HEK293T (cell line): ENCODE results near the gene EIF3F.

Experiments
- CTCF ChIA-PET: fragments of 350-600 bp; formaldehyde crosslinking; extraction: SDS; loops from one replicate; lab custom pipeline; 2021; ENCODE audit warnings: antibody characterized with exemption, inconsistent platforms; lab: Yijun Ruan, JAX
- POLR2A ChIA-PET: fragments of 350-600 bp; formaldehyde crosslinking; extraction: SDS; loops from one replicate; lab custom pipeline; 2020; ENCODE audit warnings: antibody characterized with exemption, inconsistent platforms; lab: Yijun Ruan, JAX
- DNase-seq: peaks from one replicate; pipeline ENCODE4 v3.0.0; 2012; ENCODE audit warnings: mixed read lengths; ENCODE audit errors: extremely low spot score
- ARNT ChIP-seq: fragments of 450-650 bp; IDR thresholded peaks from 2 replicates; pipeline ENCODE4 v1.6.1; 2017; ENCODE audit warnings: mild to moderate bottlenecking
- BHLHE40 ChIP-seq: fragments of 450-650 bp; IDR thresholded peaks from 2 replicates; pipeline ENCODE4 v1.6.1; 2016; ENCODE audit warnings: mild to moderate bottlenecking, moderate library complexity, borderline replicate concordance
- CTBP1 ChIP-seq: fragments of 450-650 bp; IDR thresholded peaks from 2 replicates; pipeline ENCODE4 v1.6.1; 2016; ENCODE audit warnings: borderline replicate concordance
- ELF4 ChIP-seq: fragments of 450-650 bp; IDR thresholded peaks from 2 replicates; pipeline ENCODE4 v1.6.1; 2017; ENCODE audit warnings: antibody characterized with exemption
- FOXA1 ChIP-seq: fragments of 450-650 bp; IDR thresholded peaks from 2 replicates; pipeline ENCODE4 v1.6.1; 2016; ENCODE audit warnings: mild to moderate bottlenecking
- FOXK2 ChIP-seq: fragments of 450-650 bp; IDR thresholded peaks from 2 replicates; pipeline ENCODE4 v1.6.1; 2016; ENCODE audit warnings: mild to moderate bottlenecking
- FOXM1 ChIP-seq: fragments of 450-650 bp; IDR thresholded peaks from 2 replicates; pipeline ENCODE4 v1.6.1; 2017; ENCODE audit warnings: mild to moderate bottlenecking, borderline replicate concordance
- HDGF ChIP-seq: fragments of 450-650 bp; IDR thresholded peaks from 2 replicates; pipeline ENCODE4 v1.6.1; 2017; ENCODE audit warnings: antibody characterized with exemption, borderline replicate concordance
- L3MBTL2 ChIP-seq: fragments of 450-650 bp; conservative IDR thresholded peaks from 2 replicates; pipeline ENCODE4 v1.6.1; 2016; ENCODE audit warnings: mild to moderate bottlenecking
- LEF1 ChIP-seq: fragments of 450-650 bp; IDR thresholded peaks from 2 replicates; pipeline ENCODE4 v1.6.1; 2017; ENCODE audit warnings: mild to moderate bottlenecking, borderline replicate concordance
- NFRKB ChIP-seq: fragments of 450-650 bp; IDR thresholded peaks from 2 replicates; pipeline ENCODE4 v1.6.1; 2016; ENCODE audit warnings: mild to moderate bottlenecking, moderate library complexity
- PKNOX1 ChIP-seq: fragments of 450-650 bp; IDR thresholded peaks from 2 replicates; pipeline ENCODE4 v1.6.1; 2016
- SP1 ChIP-seq: fragments of 450-650 bp; IDR thresholded peaks from 2 replicates; pipeline ENCODE4 v1.6.1; 2017
- SUZ12 ChIP-seq: fragments of 450-650 bp; IDR thresholded peaks from 2 replicates; pipeline ENCODE4 v1.6.1; 2016; ENCODE audit warnings: mild to moderate bottlenecking
- TARDBP ChIP-seq: fragments of 450-650 bp; IDR thresholded peaks from 2 replicates; pipeline ENCODE4 v1.6.1; 2016
- ZNF384 ChIP-seq: fragments of 450-650 bp; IDR thresholded peaks from 2 replicates; pipeline ENCODE4 v1.6.1; 2016

EIF3F gene

DNA sequence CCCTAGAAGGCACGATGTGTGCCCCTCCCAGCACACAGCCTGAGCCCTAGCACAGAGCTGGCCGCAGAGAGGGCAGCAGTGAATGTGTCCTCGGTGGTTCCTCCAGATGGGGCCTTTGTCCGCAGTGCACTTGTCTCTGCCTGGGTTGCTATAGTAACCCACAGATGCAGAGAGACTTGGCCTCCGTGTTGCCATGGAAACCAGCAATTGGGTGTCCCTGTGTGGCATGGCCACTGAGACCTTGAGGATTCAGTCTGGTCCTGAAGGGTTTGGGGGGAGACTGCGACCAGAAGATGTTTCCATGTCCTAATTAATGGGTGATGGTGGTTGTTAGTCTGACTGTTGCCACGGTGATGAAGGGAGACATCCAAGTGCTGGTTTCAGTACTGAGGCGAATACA lies 51.3 kb downstream of the EIF3F start:
- ChIA-PET CTCF (interaction anchor here (1.5 kb wide), 1 partner anchor 61 kb away, joined by 4 read pairs; no protein-coding TSS in a partner anchor), POLR2A (no interaction called here)
- DNase-seq: no peak
- TF ChIP-seq TARDBP (no peak), NFRKB (no peak), LEF1 (no peak), FOXA1 (no peak), ZNF384 (no peak), ARNT (no peak), PKNOX1 (no peak), ELF4 (no peak)

DNA sequence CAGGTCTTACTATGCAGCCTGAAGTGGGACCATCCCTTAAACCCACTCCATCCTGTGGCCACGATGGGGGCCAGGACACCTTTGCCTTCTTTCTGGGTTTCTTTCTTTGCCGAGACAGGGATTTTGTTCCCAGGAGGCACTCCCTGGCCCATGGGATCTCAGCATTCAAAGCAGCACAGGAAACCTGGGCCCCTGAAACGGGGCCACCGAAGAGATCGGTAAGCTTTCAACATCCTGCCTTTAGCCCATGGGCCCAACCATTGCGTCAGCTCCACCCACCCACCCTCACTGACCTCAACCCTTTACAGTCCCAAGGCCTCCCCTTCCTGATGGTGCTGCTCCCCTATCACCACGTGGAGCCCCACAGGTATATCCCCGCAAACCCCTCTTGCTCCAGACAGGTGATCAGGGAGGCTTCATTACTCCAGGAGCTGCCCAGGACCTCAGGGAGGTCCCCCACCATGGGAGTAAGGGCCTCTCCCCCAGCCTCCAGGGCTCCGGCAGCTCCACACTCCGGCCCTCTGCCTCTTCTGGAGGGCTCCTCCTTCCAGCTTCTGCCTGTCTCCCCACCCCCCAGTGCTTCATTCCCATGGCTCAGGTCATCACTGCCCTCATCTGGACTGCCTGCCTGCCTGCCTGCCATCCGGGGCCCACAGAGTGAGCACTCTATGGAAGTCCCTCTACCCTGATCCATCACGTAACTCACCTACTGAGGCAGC lies 51.8 kb downstream of the EIF3F start:
- POLR2A ChIA-PET: no interaction called here
- TF ChIP-seq FOXA1: no peak
- no peak for TF ChIP-seq ELF4
- no peak for TF ChIP-seq BHLHE40
- no peak for TF ChIP-seq SP1
- no peak for TF ChIP-seq LEF1
- no peak for TF ChIP-seq ARNT
- TF ChIP-seq HDGF: no peak
- no peak for TF ChIP-seq TARDBP
- TF ChIP-seq NFRKB: no peak
- no peak for TF ChIP-seq ZNF384
- no peak for TF ChIP-seq CTBP1
- TF ChIP-seq FOXK2: no peak
- no peak for TF ChIP-seq PKNOX1
- TF ChIP-seq FOXM1: no peak
- no peak for TF ChIP-seq SUZ12
- no peak for TF ChIP-seq L3MBTL2
- CTCF ChIA-PET: interaction anchor here (1.5 kb wide), 1 partner anchor 60 kb away, joined by 4 read pairs; no protein-coding TSS in a partner anchor
- DNase-seq: no peak

DNA sequence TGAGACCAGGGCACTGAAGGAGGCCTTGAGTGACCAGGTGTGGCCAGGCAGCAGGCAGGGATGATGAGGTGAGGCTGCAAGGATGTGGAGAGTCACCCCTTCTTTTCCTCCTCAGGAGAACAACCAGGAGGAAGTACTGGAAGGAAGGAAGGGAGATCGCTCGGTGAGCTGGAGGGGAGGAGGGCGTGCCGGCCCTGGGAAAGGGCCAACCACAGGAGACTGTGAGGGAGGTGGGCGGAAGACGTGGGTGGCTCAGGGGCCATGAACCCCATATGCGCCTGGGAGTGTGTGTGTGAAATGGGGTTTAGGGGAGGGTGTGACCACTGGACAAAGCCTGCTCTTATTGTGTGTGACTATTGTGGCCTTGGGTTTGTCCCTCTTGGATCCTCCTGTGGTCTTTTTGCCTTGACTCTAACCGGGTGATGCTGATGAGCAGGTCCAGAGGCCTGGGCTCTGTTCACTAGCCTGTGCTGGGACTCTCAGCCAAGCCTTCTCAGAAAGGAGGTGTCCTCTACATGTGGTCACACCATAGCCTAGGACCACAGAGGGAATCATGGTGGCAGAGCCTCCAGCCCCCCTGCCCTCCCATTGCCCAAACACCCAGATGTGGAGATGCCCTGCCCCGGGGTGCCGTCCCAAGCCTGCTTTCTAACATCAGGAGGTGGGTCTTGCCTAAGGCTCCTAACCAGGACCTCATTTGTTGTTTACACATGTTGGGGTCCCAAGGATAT lies 52.6 kb downstream of the EIF3F start:
- no peak for DNase-seq
- no peak for TF ChIP-seq LEF1
- TF ChIP-seq ZNF384: no peak
- TF ChIP-seq L3MBTL2: no peak
- TF ChIP-seq FOXA1: no peak
- no peak for TF ChIP-seq ELF4
- TF ChIP-seq PKNOX1: no peak
- TF ChIP-seq ARNT: no peak
- CTCF ChIA-PET: interaction anchor here (1.5 kb wide), 1 partner anchor 59 kb away, joined by 4 read pairs; no protein-coding TSS in a partner anchor
- POLR2A ChIA-PET: no interaction called here

- DNase-seq: no peak
- ChIA-PET POLR2A (no interaction called here), CTCF (no interaction called here)
These were observed 53.3 kb downstream of the EIF3F start for GRCh38 chr11:8040261-8040920.

DNA sequence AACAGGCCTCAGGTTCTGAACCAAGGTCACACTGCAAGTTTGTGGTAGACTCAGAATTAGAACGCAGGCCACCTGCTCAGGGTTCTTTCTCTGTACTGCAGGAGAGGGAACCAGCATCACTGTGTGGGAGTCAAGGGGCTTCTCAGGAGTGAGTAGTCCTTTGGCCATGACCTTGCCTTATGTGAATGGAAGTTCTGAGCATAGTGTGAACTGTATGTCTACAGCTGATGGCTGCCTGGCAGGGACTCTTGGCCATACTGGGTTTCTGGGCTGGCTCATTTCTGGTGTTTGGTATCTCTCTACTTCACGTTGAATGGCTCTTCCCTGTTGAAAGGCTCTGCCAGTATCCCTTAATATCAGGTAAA lies 53.8 kb downstream of the EIF3F start:
- DNase-seq: no peak
- ChIA-PET CTCF (no interaction called here), POLR2A (no interaction called here)
- TF ChIP-seq ELF4 (no peak), LEF1 (no peak), ARNT (no peak), CTBP1 (no peak), BHLHE40 (no peak), NFRKB (no peak), FOXM1 (no peak), SP1 (no peak), ZNF384 (no peak), PKNOX1 (no peak)

More at GRCh38 chr11:8040261-8040920, 53.3 kb downstream of the EIF3F start:
- TF ChIP-seq FOXK2 (no peak), SP1 (no peak), ARNT (no peak), BHLHE40 (no peak), SUZ12 (no peak), CTBP1 (no peak), ZNF384 (no peak), HDGF (no peak), ELF4 (no peak), FOXM1 (no peak), LEF1 (no peak)
